Measurements from ENCODE around the gene OXLD1. TPM values are rescaled to one million over a fixed set of nuclear protein-coding genes. Genes with fewer than 3 reads are reported as not detected.

Gene OXLD1
- total RNA-seq, 4 donors from 2014 or later, result 24.5 to 40.5 (median 31.1) TPM

DNA sequence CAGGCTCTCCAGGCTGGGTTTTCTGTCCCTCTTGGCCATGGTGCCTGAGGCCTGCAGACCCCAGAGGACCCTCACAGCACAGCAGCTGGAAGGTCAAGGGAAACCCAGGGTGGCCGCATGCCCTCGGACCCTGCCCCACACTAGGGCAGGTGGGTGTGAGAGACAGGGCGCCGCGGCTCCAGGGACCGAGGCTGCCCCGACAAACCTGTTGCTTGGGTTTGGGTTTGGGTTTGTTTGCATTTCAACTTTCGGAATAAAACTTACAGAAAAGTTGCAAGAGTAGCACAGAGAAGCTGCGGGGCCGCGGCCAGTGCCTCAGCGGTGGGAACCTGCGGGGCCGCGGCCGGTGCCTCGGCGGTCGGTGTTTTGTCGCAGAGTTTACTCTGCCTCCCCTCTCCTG, 25.2 kb upstream of the OXLD1 start:
- Histone ChIP-seq H3K4me3 (no peak overlapping the region), H3K9me3 (no peaks in the 10 kb centered on the region), H3K27ac (replicated peaks in 1 of 4) (no peak overlapping the region), H3K27me3 (no peaks in the 10 kb centered on the region), H3K36me3 (peaks cover 84 to 100% (median 100%) of the 10 kb centered on the region in 4 donors), H3K4me1 (peaks cover 0 to 3% (median 1%) of the 10 kb centered on the region in 4 donors)
- no peak for DNase-seq (ENCODE audit: extremely low spot score)
- TF ChIP-seq POLR2AphosphoS5 (IDR thresholded peaks at IDR 0.05) (no peak), EP300 (IDR thresholded peaks at IDR 0.05) (no peak), POLR2A (IDR thresholded peaks at IDR 0.05; ENCODE audit: low read depth) (no peak)
- TF ChIP-seq, protein P1, sequence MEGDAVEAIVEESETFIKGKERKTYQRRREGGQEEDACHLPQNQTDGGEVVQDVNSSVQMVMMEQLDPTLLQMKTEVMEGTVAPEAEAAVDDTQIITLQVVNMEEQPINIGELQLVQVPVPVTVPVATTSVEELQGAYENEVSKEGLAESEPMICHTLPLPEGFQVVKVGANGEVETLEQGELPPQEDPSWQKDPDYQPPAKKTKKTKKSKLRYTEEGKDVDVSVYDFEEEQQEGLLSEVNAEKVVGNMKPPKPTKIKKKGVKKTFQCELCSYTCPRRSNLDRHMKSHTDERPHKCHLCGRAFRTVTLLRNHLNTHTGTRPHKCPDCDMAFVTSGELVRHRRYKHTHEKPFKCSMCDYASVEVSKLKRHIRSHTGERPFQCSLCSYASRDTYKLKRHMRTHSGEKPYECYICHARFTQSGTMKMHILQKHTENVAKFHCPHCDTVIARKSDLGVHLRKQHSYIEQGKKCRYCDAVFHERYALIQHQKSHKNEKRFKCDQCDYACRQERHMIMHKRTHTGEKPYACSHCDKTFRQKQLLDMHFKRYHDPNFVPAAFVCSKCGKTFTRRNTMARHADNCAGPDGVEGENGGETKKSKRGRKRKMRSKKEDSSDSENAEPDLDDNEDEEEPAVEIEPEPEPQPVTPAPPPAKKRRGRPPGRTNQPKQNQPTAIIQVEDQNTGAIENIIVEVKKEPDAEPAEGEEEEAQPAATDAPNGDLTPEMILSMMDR (IDR thresholded peaks at IDR 0.05), result no peak
- intact Hi-C loops (cut with DNase I), result no loop called here
- 96% methylated on average over 20 of the region's 20 CpGs for WGBS

- intact Hi-C loops (cut with DNase I), result no loop called here
- 96% methylated on average over 13 of the region's 18 CpGs for WGBS
These were observed 24.8 kb upstream of the OXLD1 start for GRCh38 chr17:81691196-81691595.

DNA sequence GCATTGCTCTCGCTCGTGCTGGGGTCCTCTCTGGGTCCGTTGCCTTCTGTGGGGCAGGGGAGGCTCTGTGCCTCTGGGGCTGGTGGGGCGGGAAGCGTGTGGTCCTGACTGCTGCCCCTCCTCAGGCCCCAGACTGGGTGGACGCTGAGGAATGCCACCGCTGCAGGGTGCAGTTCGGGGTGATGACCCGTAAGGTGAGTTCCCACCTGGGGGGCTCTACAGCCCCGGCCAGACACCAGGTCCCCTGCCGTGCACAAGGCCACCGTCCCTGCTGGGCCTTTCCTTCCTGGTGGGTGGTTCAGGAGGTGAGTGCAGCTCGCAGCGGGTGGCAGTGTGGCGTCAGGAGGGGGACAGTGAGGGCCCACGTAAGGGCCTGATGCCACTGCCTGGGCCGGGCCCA, 24.1 kb upstream of the OXLD1 start:
- no peaks in the 10 kb centered on the region for H3K27me3 ChIP-seq
- no peak for DNase-seq (ENCODE audit: extremely low spot score)
- TF ChIP-seq, protein P1 (IDR thresholded peaks at IDR 0.05), result no peak
- TF ChIP-seq EP300 (IDR thresholded peaks at IDR 0.05), result no peak
- intact Hi-C loops (cut with DNase I), result no loop called here
- H3K27ac ChIP-seq (replicated peaks in 1 of 4), result no peak overlapping the region
- WGBS, result 84% methylated on average over 7 of the region's 17 CpGs
- no peak overlapping the region for H3K4me3 ChIP-seq
- peaks cover 3 to 13% (median 8%) of the 10 kb centered on the region in 4 donors for H3K4me1 ChIP-seq
- H3K9me3 ChIP-seq, result no peaks in the 10 kb centered on the region
- peaks cover 78 to 100% (median 100%) of the 10 kb centered on the region in 4 donors for H3K36me3 ChIP-seq

More at GRCh38 chr17:81691196-81691595, 24.8 kb upstream of the OXLD1 start:
- DNase-seq (ENCODE audit: extremely low spot score), result no peak
- H3K27me3 ChIP-seq, result no peaks in the 10 kb centered on the region
- H3K27ac ChIP-seq (replicated peaks in 1 of 4), result no peak overlapping the region
- no peak overlapping the region for H3K4me3 ChIP-seq
- peaks cover 0 to 6% (median 2%) of the 10 kb centered on the region in 4 donors for H3K4me1 ChIP-seq
- TF ChIP-seq, protein P1 (IDR thresholded peaks at IDR 0.05), result no peak
- TF ChIP-seq EP300 (IDR thresholded peaks at IDR 0.05) (no peak), POLR2A (IDR thresholded peaks at IDR 0.05; ENCODE audit: low read depth) (no peak), POLR2AphosphoS5 (IDR thresholded peaks at IDR 0.05) (no peak)
- no peaks in the 10 kb centered on the region for H3K9me3 ChIP-seq
- H3K36me3 ChIP-seq, result peaks cover 84 to 100% (median 100%) of the 10 kb centered on the region in 4 donors

- no peak for DNase-seq (ENCODE audit: extremely low spot score)
- no peak for TF ChIP-seq EP300 (IDR thresholded peaks at IDR 0.05)
- no peak for TF ChIP-seq POLR2A (IDR thresholded peaks at IDR 0.05; ENCODE audit: low read depth)
- TF ChIP-seq, protein P1 (IDR thresholded peaks at IDR 0.05), result no peak
- TF ChIP-seq POLR2AphosphoS5 (IDR thresholded peaks at IDR 0.05), result no peak
- intact Hi-C loops (cut with DNase I), result no loop called here
- no peaks in the 10 kb centered on the region for H3K9me3 ChIP-seq
- H3K36me3 ChIP-seq, result peaks cover 74 to 100% (median 97%) of the 10 kb centered on the region in 4 donors
- no peaks in the 10 kb centered on the region for H3K27me3 ChIP-seq
- no peak overlapping the region for H3K4me3 ChIP-seq
- 90% methylated on average over 18 of the region's 18 CpGs for WGBS
- H3K27ac ChIP-seq (replicated peaks in 1 of 4), result no peak overlapping the region
- peaks cover 8 to 18% (median 13%) of the 10 kb centered on the region in 4 donors for H3K4me1 ChIP-seq
These were observed 23.7 kb upstream of the OXLD1 start for GRCh38 chr17:81690066-81690465.

DNA sequence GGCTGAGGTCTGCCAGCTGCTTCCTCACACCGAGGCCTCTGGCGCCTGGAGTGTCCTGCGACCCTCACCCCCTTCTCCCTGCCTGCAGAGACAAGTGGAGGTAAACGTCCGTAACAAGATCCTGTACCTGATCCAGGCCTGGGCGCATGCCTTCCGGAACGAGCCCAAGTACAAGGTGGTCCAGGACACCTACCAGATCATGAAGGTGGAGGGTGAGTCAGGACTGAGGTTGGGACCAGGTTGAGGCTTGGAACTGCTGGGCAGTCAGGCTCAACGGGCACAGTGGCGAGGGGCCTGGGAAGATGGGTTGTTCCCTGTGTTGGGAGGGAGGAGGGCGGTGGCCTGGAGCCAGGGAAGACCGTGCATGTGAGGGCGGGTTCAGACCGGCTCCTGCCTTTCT, 22.2 kb upstream of the OXLD1 start:
- intact Hi-C loops (cut with DNase I), result no loop called here
- no peak for DNase-seq (ENCODE audit: extremely low spot score)
- peaks cover 59 to 86% (median 82%) of the 10 kb centered on the region in 4 donors for H3K36me3 ChIP-seq
- WGBS, result 78% methylated on average over 9 of the region's 14 CpGs
- H3K4me3 ChIP-seq, result no peak overlapping the region
- TF ChIP-seq EP300 (IDR thresholded peaks at IDR 0.05), result no peak
- TF ChIP-seq POLR2AphosphoS5 (IDR thresholded peaks at IDR 0.05), result no peak
- TF ChIP-seq POLR2A (IDR thresholded peaks at IDR 0.05; ENCODE audit: low read depth), result no peak
- TF ChIP-seq, protein P1 (IDR thresholded peaks at IDR 0.05), result no peak
- no peaks in the 10 kb centered on the region for H3K9me3 ChIP-seq
- no peak overlapping the region for H3K27ac ChIP-seq (replicated peaks in 1 of 4)
- H3K27me3 ChIP-seq, result no peaks in the 10 kb centered on the region
- peaks cover 15 to 27% (median 22%) of the 10 kb centered on the region in 4 donors for H3K4me1 ChIP-seq
